PC-3 (cell line): ENCODE results near the gene HOXD11. TPM values are rescaled to one million over a fixed set of nuclear protein-coding genes. Genes with fewer than 3 reads are reported as not detected.

Experiments
- ATAC-seq: fragments of 200-7000 bp; cut with Tn5 transposase; 2 replicates; pipeline ENCODE4 v1.9.1; 2020; ENCODE audit warnings: mild to moderate bottlenecking, moderate library complexity
- BruUV-seq: library from RNA; stranded (reverse); fragments of 400-500 nt; replicated peaks from 2 replicates; lab custom pipeline; 2021; lab: Mats Ljungman, UMichigan
- CTCF ChIA-PET: fragments of 300-600 bp; sonication (Branson Sonifier 250); formaldehyde crosslinking; loops from one replicate; lab custom pipeline; 2022; ENCODE audit warnings: antibody characterized with exemption; lab: Charles Lee
- POLR2A ChIA-PET: fragments of 300-600 bp; sonication (Branson Sonifier 250); formaldehyde crosslinking; loops from one replicate; lab custom pipeline; 2022; ENCODE audit warnings: antibody characterized with exemption; ENCODE audit not compliant: unreplicated experiment; lab: Charles Lee
- DNase-seq: peaks from one replicate; pipeline ENCODE4 v3.0.0-alpha.2; 2015
- H2AFZ ChIP-seq: fragments of 300-600 bp; sonication (generic); 2 replicates; pipeline ENCODE4 v1.6.0; 2016; ENCODE audit warnings: antibody characterized with exemption, low read length
- H3F3A ChIP-seq: fragments of 300-600 bp; sonication (generic); one replicate; pipeline ENCODE4 v1.6.0; 2017; ENCODE audit warnings: antibody characterized with exemption, low read length, control low read depth, mild to moderate bottlenecking; ENCODE audit not compliant: unreplicated experiment
- H3K27ac ChIP-seq: fragments of 300-600 bp; sonication (generic); 2 replicates; pipeline ENCODE4 v1.5.1; 2016; ENCODE audit warnings: mild to moderate bottlenecking, low read length
- H3K27me3 ChIP-seq: fragments of 300-600 bp; sonication (generic); 2 replicates; pipeline ENCODE4 v1.6.1; 2016; ENCODE audit warnings: low read length, mixed read lengths
- H3K36me3 ChIP-seq: fragments of 300-600 bp; sonication (generic); 2 replicates; pipeline ENCODE4 v1.6.1; 2016; ENCODE audit warnings: low read depth, mixed run types, low read length, mixed read lengths
- H3K4me1 ChIP-seq: fragments of 300-600 bp; sonication (generic); 2 replicates; pipeline ENCODE4 v1.5.1; 2016; ENCODE audit warnings: low read length; ENCODE audit not compliant: insufficient read depth
- H3K4me2 ChIP-seq: fragments of 300-600 bp; sonication (generic); 2 replicates; pipeline ENCODE4 v1.6.0; 2016; ENCODE audit warnings: low read length
- H3K4me3 ChIP-seq: fragments of 300-600 bp; sonication (generic); 2 replicates; pipeline ENCODE4 v1.5.1; 2016; ENCODE audit warnings: mild to moderate bottlenecking, low read length, mixed read lengths
- H3K79me2 ChIP-seq: fragments of 300-600 bp; sonication (generic); 2 replicates; pipeline ENCODE4 v1.6.1; 2017; ENCODE audit warnings: low read length, mixed read lengths
- H3K9ac ChIP-seq: fragments of 300-600 bp; sonication (generic); 2 replicates; pipeline ENCODE4 v1.6.0; 2016; ENCODE audit warnings: mild to moderate bottlenecking, low read length
- H3K9me2 ChIP-seq: fragments of 300-600 bp; sonication (generic); replicated peaks from 2 replicates; pipeline ENCODE4 v1.6.1; 2016; ENCODE audit warnings: mixed run types, low read length, mixed read lengths
- H3K9me3 ChIP-seq: fragments of 300-600 bp; sonication (generic); 2 replicates; pipeline ENCODE4 v1.6.1; 2016; ENCODE audit warnings: low read length, mixed read lengths
- H4K20me1 ChIP-seq: fragments of 300-600 bp; sonication (generic); 2 replicates; pipeline ENCODE4 v1.6.1; 2016; ENCODE audit warnings: low read length, mixed read lengths
- EZH2 ChIP-seq: fragments of 300-600 bp; sonication (generic); IDR thresholded peaks from one replicate; pipeline ENCODE4 v1.6.1; 2017; ENCODE audit warnings: antibody characterized with exemption, mild to moderate bottlenecking, low read length; ENCODE audit not compliant: unreplicated experiment
- EZH2phosphoT487 ChIP-seq: fragments of 300-600 bp; sonication (generic); IDR thresholded peaks from 2 replicates; pipeline ENCODE4 v1.6.1; 2018; ENCODE audit warnings: mild to moderate bottlenecking, antibody characterized with exemption, low read length, borderline replicate concordance
- intact Hi-C: fragments of 100-400 bp; cut with micrococcal nuclease; formaldehyde crosslinking; loops from 2 replicates; pipeline ENCODE4 v1.9.0; 2023
- total RNA-seq: library from RNA; depleted of rRNA; stranded (reverse); fragments of >200 nt; gene quantifications from 2 replicates; pipeline ENCODE4 v1.2.3, GENCODE V29; 2014
- TF ChIP-seq, protein P1 (sequence below): fragments of 300-600 bp; sonication (generic); conservative IDR thresholded peaks from 2 replicates; pipeline ENCODE4 v1.5.1; 2017; ENCODE audit warnings: antibody characterized with exemption, low read depth, mild to moderate bottlenecking, low read length

Gene HOXD11
- total RNA-seq, 1 experiment from 2014 or later = not detected

DNA sequence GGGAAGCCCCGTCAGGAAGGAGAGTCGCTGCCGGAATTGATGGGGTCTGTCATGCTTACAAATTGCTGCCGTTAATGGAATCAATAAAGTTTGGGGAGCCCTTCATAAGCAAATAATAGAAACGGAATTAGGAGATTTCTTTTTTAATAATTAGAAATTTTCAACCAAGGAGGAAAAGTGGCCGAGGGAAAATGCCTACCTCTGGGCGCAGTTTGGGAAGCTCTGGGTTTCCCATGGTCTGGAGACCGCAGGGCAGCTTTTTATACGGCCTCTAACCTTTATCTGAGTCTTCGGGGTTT lies 24.6 kb upstream of the HOXD11 start:
- BruUV-seq = no TSS peak
- intact Hi-C loops = no loop called here
- ChIA-PET CTCF (no interaction called here), POLR2A (no interaction called here)
- no peaks in the 10 kb centered on the region for H3K79me2 ChIP-seq
- H3F3A ChIP-seq = no peaks in the 10 kb centered on the region
- no peak overlapping the region for H2AFZ ChIP-seq
- H3K4me1 ChIP-seq = peaks cover 4% of the 10 kb centered on the region; the same call in 1 of the 2 replicates
- H3K9me2 ChIP-seq = no peaks in the 10 kb centered on the region
- no peak overlapping the region for H3K4me2 ChIP-seq
- H3K27me3 ChIP-seq = peaks cover 38% of the 10 kb centered on the region
- H3K36me3 ChIP-seq = no peaks in the 10 kb centered on the region
- H3K27ac ChIP-seq = no peak overlapping the region
- no peak overlapping the region for H3K4me3 ChIP-seq
- ATAC-seq (no peak), DNase-seq (no peak)
- H4K20me1 ChIP-seq = no peaks in the 10 kb centered on the region
- no peak for TF ChIP-seq EZH2phosphoT487
- TF ChIP-seq, protein P1, sequence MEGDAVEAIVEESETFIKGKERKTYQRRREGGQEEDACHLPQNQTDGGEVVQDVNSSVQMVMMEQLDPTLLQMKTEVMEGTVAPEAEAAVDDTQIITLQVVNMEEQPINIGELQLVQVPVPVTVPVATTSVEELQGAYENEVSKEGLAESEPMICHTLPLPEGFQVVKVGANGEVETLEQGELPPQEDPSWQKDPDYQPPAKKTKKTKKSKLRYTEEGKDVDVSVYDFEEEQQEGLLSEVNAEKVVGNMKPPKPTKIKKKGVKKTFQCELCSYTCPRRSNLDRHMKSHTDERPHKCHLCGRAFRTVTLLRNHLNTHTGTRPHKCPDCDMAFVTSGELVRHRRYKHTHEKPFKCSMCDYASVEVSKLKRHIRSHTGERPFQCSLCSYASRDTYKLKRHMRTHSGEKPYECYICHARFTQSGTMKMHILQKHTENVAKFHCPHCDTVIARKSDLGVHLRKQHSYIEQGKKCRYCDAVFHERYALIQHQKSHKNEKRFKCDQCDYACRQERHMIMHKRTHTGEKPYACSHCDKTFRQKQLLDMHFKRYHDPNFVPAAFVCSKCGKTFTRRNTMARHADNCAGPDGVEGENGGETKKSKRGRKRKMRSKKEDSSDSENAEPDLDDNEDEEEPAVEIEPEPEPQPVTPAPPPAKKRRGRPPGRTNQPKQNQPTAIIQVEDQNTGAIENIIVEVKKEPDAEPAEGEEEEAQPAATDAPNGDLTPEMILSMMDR = no peak
- no peak for TF ChIP-seq EZH2
- no peaks in the 10 kb centered on the region for H3K9me3 ChIP-seq
- no peak overlapping the region for H3K9ac ChIP-seq

DNA sequence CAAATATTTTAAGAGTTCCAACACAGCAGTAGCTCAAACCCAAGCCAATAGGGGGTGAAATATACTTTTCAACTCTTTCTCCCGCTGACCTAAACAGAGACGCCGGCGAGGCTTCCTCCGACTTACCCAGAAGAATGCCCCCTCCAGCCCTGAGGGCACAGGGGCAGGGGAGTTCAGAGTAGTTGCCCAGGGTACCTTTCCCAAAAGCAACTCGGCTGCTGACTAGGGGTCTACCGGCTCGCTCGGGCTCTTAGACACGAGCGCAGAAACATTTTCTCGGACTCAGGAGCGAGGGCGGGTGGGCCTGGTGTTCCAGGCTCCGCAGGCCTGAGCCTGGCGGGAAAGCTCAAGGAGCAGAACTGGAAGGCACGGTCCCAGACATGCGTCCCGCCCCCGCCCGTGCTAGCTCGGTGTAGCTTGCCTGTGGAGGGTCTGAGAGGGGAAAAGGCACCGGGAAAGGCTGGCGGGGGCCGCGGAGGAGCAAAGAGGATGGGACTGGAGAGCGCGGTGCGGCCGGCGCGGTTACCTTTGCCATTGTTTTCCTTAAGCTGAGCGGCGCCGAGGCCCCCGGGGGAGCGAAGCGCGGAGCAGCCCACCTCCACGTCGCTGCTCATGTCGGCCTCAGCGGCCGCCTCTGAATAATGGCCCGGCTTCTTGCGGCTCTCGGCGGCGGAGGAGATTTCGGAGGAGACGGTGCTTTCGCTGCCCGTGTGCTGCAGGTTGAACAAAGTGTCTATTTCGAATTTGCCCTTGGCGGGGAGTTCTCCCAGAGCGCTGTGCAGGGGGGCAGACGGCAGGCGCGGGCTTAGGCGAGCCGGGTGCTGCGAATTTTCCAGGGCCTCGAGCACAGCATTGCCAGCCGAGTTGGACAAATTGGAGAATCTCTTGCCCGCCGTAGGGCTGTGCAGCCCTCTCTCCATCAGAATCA lies 24.0 kb upstream of the HOXD11 start:
- no peaks in the 10 kb centered on the region for H3K79me2 ChIP-seq
- ChIA-PET CTCF (no interaction called here), POLR2A (no interaction called here)
- no peaks in the 10 kb centered on the region for H3F3A ChIP-seq
- ATAC-seq (no peak), DNase-seq (no peak)
- no peaks in the 10 kb centered on the region for H3K9me3 ChIP-seq
- H3K9ac ChIP-seq = no peak overlapping the region
- no TSS peak for BruUV-seq
- H3K27me3 ChIP-seq = peaks cover 34% of the 10 kb centered on the region
- H3K9me2 ChIP-seq = no peaks in the 10 kb centered on the region
- TF ChIP-seq EZH2 = no peak
- TF ChIP-seq, protein P1 = no peak
- TF ChIP-seq EZH2phosphoT487 = no peak
- peaks cover 9% of the 10 kb centered on the region for H3K4me1 ChIP-seq
- H2AFZ ChIP-seq = no peak overlapping the region
- no peaks in the 10 kb centered on the region for H3K36me3 ChIP-seq
- no peaks in the 10 kb centered on the region for H4K20me1 ChIP-seq
- H3K27ac ChIP-seq = no peak overlapping the region
- H3K4me2 ChIP-seq = no peak overlapping the region
- no peak overlapping the region for H3K4me3 ChIP-seq
- intact Hi-C loops = no loop called here

GRCh38 chr2:176083796-176084261 lies 23.3 kb upstream of the HOXD11 start, which contains the start of gene EVX2:
Gene EVX2 (minus strand): TSS chr2:176083962. CDS start chr2:176083776, 186 bp downstream.
- POLR2A ChIA-PET = no interaction called here
- H3K9ac ChIP-seq = no peak within 1 kb of the TSS
- intact Hi-C loops = no loop called here
- H3K36me3 ChIP-seq = no peaks in the 10 kb centered on the region
- no peak within 1 kb of the TSS for H2AFZ ChIP-seq
- TF ChIP-seq, protein P1 = no peak
- TF ChIP-seq EZH2 (no peak), EZH2phosphoT487 (no peak)
- H3K4me3 ChIP-seq = no peak within 1 kb of the TSS
- peaks cover 32% of the 10 kb centered on the region for H3K27me3 ChIP-seq
- no peaks in the 10 kb centered on the region for H3F3A ChIP-seq
- H3K79me2 ChIP-seq = no peaks in the 10 kb centered on the region
- no peaks in the 10 kb centered on the region for H4K20me1 ChIP-seq
- no TSS peak for BruUV-seq
- H3K9me2 ChIP-seq = no peaks in the 10 kb centered on the region
- no peak within 1 kb of the TSS for H3K27ac ChIP-seq
- CTCF ChIA-PET = no interaction called here
- peaks cover 12% of the 10 kb centered on the region for H3K4me1 ChIP-seq
- H3K4me2 ChIP-seq = no peak within 1 kb of the TSS
- DNase-seq (no peak), ATAC-seq (no peak)
- H3K9me3 ChIP-seq = no peaks in the 10 kb centered on the region
